OCI-M2 (cell line): ENCODE measurements around the gene PTPRD.

Experiments
- DNase-seq: peaks from one replicate; lab custom pipeline; 2025; ENCODE audit not compliant: unreplicated experiment; lab: John Stamatoyannopoulos, UW

Gene PTPRD

DNA sequence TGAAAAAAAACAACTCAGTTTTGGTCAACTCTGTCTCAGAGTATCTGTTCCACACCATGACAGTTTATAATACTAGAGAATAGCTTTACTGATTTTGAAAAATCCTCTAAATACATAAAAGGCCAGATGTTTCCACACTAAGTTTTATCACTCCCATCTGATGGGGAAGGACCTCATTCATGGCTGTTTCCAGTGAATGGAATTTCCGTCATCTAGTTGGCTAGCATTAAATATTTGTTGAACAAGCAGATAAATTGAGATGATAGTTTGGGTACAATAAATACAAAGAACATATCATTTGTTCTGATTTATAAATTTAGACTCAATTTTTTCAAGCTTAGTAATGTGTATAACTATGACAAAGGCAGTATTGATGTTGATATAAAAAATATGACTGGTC lies 408.5 kb downstream of the PTPRD start:
- DNase-seq: no peak

DNA sequence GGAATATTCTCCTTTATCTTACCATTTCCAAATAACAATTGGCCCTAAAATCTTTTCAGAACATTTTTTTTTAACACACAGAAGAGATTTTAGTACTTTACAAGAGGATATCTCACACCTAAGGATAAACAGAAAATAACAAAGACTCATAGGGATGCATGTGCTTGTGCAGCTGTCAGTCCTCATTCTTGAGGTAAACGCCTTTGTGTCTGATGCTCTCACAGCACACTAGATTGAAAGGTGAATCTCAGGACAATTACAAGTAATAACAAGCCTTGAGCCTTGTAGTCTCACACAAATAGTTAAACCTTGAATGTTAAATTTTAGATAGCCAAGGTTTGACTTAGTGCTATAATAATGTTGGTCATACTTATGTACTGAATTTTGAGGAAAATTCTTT lies 439.2 kb downstream of the PTPRD start:
- no peak for DNase-seq

DNA sequence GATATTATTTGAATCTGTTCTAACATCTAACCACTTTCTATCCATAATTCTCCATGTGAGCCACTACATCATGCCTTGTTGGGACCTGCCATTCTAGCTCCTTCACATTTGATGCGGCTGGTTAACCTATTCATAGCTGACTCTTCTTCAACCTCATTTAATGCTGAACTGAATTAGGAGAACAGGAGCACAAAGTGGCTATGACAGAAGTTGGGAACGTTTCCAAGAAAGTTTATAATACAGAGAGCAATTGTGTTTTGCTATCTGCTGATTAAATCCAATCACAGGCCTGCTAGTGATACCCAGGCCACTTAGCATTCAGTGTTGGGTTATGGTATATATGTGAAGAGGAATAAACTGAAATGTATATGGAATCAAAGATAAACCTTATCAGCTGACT lies 440.3 kb downstream of the PTPRD start:
- no peak for DNase-seq

DNA sequence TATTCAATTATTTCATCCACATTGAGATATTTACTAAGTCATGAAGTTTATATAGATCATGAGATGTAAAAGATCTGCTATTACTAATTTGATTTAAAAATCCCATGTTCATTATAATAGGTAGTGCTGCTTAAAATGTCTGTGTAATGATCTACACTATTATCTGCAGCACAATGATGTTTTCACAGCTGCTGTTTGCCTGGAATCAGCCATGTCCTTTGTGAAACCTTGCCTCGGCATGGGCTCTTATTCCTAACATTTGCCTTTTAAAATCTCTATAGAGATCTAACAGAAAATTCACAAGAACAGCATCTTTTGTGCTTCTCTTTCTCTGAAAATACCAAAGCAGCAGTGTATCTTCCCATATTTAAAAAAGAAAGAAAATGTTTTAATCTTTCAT lies 444.6 kb downstream of the PTPRD start:
- no peak for DNase-seq

DNA sequence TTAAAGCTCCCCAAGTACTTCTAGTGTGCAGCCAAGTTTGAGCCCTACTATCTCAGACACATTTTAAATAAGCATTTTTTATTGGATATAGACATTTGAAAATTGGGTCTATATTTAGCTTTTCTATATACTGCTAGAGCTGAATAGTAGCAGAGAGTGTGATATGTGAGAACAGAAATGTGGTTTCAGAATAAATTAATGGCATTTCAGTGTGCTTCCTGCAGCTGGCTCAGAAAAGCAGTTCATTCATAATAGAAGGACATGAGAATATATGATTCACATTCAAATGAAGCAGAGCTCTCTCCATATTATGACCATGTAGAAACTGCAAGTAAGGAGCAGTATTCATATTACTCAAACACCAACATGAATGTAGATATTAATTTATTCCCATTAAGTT lies 464.0 kb downstream of the PTPRD start:
- DNase-seq: no peak

DNA sequence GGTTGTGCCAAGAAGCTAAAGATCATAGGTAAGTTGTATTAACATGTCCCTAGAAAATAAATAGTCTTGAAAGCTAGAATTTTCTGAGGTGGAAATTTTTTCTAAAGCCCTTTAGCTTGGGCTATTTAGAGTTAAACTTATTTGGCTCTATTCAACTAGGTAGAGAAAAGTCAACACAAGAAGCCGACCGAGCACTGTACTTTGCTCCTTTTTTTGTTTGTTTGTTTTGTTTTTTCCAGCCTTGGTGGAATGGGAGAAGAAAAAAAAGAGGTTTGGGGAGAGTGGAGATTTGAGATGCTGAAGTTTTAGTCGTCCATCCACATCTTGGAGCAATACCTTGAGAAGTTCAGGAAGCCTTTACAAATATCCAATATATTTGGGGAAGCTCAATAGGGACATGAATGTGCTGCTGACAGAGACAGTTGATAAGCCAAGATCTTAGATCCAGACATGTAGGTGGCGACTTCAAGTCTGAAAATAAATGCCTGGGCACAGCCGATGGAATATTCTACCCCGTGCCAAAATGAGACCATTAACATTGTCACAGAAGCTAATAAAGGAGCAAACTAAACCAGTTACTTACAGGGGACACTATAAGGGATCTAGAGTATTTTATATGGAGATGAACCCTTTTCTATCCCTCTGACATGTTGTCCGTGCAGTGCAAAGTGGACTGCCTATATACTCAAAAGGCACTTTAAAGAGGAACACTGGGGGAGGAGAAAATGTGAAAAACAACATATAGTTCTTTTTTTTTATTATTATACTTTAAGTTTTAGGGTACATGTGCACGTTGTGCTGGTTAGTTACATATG lies 466.1 kb downstream of the PTPRD start:
- no peak for DNase-seq

DNA sequence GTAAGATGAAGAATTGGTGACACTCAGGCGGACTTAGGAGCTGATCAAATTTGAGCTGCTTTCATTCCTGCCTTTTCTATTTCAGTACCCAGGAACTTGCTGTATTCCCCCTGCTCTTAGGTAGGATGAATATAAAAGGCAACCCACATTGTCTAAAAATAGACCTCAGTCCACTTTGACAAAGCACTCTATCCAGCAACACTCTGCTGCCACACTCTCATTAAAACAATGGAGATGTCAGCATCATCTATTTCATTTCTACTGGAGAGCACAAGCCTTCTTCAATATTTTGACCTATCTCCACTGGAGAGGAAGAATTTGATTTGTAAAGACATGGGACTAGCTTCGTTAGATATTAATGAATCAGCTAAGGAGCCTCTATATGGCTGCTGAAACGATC lies 468.4 kb downstream of the PTPRD start:
- DNase-seq: no peak

DNA sequence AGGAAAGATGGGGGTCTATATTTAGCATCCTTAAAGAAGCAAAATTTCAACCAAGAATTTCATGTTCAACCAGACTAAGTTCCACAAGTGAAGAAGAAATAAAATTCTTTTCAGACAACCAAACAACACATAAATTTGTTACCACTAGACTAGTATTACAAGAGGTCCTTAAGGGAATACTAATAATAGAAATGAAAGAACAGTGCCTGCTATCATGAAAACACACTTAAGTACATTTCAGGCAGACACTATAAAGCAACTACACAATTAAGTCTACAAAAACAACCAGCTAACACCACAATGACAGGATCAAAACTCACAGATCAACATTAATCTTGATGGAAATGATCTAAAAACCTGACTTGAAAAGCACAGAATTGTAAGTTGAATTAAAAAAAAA lies 477.2 kb downstream of the PTPRD start:
- no peak for DNase-seq

DNA sequence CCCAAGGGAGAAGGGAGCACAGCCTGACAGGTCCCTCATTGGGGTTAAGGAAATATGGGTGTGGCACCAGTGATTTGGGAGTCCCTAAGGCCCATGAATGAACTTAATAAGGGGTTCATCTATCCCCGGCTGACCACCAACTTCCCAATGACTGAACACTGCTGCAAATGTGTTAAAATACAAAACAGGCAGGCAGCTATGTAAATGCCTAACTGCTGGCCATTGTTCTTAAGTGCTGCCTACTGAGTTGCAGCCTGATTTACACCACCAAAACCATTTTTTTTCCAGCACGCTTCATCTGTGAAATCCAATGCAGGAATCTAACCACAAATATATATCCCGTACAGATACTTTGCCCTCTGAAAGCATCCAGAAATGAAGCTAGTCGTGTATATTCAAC lies 478.5 kb downstream of the PTPRD start:
- no peak for DNase-seq

DNA sequence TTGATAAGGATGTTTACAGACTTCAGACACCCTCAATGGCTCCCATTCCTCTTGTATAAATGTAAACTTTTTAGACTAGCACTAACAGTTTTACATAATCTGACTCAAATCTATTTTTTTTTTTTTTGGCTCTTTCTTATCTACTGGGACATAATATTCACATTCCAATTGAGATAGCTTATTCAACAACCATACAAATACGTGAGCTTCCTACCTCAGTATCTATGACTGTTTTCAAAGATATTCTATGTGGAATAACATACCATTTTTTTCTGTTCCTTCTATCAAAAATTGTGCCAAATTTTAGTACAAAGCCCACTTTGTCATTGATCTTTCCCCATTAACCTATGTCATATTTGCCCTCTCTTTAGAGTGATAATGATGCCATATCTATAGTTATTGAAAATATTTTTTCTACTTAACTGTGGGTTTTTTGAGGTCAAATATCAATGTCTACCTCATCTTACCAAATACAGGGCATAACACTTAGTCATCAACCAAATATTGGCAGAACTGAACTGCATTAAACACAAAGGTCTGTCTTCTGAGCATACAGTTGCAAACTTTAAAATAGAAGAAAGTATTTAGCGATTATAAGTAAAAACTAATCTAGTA lies 482.6 kb downstream of the PTPRD start:
- DNase-seq: no peak

DNA sequence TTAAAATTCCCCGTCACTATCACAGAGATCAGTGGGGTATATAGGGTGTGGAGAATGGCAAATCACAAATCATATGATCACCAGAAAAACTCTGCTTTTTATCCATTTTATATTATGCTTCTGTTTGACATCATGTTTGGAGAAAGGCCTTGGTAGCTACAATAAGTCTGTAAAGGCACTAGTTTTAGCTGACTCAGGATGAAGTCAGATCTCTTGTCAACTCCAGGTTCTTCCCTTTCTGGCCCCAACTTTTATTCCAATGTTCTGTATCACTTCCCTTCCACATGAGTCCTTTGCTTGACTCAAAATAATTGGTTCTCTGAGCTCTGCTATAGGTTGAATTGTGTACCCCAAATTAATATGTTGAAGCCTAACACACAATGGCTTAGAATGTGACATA lies 484.9 kb downstream of the PTPRD start:
- no peak for DNase-seq

DNA sequence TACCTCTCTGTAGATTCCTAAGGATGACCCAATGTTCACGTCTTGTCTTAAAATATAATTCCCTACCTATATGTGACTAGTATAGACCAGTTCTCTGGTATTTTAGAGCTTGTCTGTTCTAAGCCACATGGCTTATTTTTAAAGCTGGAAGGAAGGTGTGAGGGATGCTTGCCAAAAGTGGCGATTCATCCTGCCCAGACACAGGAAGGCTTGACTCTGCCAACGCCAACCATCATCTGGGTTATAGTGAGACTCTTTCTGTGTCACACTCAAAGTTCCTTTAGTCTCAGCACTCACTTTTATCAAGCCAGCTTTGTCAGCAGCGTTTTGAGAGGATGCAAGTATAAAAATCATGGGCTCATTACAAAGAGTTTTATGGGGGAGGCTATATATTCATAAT lies 500.0 kb downstream of the PTPRD start:
- no peak for DNase-seq

DNA sequence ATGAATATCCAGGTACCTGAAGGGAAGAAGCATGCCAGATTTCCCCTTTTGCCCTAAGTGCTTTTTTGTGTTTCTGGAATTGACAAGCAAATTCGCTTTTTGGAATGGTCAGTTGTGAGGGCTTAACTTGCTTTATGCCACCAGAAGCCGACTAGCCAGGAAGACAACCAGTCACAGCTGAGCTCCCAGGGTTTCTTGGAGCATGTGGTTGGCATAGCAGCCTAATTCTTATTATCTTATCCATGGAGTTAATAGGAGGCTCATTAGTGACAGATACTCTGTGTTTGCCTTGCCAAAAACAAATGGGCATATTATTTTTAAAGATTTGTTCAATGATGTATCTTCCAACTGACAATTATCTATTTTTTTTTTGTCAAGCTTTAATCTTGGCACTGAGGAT lies 500.7 kb downstream of the PTPRD start:
- DNase-seq: no peak

DNA sequence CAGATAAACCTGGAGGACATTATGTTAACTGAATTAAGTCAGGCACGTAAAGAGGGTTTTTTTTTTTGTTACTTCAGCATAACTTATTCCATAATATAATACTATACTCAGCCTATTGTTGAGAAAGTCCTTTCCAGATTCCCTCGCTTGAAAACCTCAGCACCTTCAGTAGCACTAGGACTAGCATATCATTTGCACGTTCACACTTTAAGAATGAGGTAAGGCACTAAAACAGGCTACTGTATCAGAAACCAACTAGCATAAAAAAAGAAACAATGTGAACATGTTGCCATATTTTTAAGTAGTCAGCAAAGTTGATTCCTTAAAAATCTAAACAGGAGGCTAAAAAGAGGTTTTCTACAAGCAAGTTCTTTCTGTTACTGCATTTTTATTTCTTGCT lies 504.0 kb downstream of the PTPRD start:
- no peak for DNase-seq

DNA sequence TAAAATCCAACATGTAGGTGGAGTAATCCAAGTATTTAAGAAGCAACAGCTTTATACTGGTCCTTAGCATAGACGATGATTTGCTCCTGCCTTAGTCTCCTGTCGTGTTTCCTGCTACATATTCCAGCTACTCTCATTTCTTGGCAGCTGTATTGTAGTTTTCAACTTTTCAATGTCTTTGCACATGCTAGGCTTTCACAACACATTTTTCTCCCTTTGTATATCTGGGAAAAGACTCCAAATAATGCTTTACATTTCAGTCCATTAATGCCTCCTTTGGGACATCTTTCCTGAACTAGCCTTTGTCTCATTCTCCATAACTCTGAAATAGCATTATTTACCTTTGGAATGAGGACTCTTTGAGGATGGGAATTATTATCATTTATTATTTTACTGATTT lies 508.0 kb downstream of the PTPRD start:
- DNase-seq: no peak

DNA sequence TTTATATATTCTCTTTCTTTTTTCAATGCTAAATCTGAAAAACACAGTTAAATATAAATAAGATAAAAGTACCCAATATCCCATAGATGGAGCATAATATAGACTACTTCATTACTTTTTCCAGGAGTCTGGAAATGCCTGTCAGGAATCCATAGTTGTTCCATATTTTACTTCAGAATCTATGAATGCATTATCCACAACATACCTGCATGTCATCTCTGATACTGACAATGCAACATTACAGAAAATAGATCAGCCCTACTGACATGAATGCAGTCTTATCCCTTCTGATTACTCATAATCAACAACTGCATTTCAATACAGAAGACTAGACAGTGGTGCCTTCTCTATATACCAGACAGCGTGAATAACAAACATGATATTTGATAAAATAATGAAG lies 517.6 kb downstream of the PTPRD start:
- DNase-seq: no peak

DNA sequence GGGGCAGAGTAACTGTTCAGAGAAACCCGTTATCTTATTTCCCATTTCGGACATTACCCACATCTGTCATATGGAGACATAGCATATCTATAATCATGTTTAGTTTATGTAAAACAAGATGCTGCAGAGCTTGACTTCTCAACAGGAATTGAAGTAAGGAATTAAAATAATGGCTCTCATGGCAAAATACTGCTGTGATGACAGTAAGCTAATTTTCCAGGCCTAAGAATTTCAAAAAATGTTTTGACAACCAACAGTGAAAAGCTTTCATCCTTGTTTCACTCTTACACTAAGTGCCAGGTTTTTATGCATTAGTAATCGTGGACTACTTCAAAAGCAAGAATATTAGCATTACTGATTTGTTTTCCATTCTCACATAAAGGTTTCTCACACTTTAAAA lies 518.2 kb downstream of the PTPRD start:
- DNase-seq: no peak

DNA sequence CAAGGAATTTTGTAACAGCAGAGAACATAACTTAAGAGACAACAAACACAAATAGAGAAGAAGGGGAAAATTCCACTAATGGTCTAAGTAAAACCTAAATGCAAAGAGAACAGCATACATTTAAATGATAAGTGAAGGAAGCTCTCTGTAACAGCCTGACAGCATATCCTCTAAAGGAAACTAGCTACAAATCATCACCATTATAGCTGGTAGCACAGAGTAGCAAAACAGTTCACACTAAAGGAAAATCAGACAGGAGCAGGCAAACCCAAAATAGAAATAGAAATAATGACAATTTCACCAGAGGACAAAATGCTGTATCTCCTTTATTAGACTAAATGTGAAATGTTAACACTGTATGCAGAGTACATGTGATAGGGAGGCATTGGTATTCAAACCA lies 532.8 kb downstream of the PTPRD start:
- DNase-seq: no peak

DNA sequence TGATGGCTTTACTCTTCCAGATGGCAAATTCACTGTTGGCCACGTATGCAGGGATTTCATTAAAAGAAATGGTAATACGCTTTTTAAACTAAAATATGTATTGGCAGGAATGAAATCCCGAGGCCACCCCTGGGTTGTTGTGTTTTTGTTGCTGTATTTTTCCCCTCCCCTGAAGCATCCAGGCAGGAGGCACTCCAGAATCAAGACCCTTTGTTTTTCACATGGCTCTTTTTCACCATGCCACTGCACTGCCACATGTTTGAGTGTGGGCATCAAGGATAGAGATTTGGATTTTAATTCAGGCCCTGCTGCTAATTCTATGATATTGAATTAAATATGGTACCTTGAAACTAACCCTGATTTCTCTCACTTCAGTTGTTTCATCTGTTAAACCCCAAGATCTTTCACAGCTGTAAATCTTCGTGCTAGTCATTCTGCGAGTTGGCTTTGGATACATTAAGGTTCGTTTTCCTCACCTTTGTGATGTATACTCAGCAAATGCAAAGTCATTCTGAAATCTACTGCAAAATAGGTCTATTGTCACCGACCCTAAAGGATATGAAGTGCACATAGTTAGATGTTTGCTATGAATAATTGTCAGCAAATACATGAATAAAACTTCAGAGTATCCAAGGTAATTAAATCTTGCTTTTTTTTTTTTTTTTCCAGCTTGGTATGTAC lies 533.4 kb downstream of the PTPRD start:
- no peak for DNase-seq

DNA sequence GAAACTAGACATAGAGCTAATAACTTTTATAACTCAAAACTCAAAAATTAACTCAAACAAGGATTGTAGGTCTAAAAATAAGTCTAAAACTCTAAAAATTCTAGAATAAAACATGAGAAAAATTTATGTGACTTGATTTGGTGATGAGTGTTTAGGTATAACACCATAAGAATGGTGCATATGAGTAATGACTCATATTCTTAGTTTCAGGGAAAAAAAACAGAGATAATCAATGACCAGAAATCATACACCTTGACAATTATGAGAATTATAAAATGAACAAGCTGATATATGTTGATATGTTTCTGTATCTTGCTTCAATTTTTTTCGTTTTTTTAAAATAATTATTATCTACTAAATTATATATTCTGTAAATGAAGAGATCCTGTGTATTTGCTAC lies 541.2 kb downstream of the PTPRD start:
- DNase-seq: no peak

DNA sequence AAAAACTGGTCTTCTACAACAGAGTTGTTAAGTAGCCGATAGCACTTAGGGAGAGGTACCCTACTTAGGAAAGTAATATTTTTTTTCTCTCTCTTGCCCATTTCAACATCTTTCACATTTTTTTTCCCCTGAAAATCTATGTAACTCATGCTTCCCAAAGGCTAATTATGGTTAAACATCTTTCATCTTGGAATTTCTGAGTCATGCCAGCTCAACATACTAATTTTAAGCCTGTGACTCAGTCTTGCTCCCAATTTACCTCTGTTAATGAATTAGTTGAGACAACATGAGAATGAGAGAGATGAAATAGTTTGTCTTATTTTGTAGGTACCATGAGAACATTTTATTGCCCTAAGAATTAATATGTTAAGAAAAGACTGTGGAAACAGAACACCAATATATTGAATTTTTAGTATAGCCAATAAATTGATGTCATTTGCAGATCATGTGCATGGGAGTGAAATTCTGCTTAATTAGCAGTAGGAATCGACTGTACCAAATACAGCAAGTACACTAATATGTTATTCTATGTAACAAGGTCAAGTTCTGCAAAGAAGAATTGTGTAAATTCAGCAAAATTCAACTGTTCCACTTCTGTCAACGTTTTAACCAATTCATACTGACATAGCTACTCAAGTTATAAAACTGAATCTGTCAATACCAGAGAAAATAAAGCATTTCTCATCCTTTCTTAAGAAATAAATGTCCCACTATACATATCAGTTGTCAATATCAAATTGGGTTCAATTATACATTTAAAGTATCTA lies 550.0 kb downstream of the PTPRD start:
- DNase-seq: no peak

DNA sequence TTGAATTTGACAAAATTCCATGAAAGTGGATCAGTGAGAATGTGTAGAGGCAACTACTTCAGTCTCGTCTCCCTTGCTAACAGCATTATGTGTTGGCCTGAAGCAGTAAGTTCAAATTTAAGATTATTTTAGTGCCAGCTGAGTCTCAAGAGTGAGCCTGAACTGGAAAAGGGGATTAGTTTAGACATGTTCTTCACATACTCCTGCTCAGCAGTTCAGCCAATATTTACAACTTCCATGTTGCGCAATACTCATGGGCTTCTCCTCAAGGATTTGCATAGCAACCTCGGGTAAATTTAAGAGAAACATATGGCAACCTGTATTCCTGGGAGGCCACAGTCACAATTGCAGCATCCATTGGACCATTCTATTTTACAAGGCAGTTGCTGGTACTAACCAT lies 553.8 kb downstream of the PTPRD start:
- DNase-seq: no peak
